ENCODE data around the gene PRKN. TPM values are rescaled to one million over a fixed set of nuclear protein-coding genes. Genes with fewer than 3 reads are reported as not detected.

The PRKN gene
- total and polyA plus RNA-seq, 2 experiments from 2014 or later: 1.2 to 2.3 TPM

GRCh38 chr6:161636882-161637430 is 1090.6 kb downstream of the PRKN start:
- Histone ChIP-seq H3K4me1 (ENCODE audit: insufficient read depth) (peaks cover 7% of the 10 kb centered on the region; the same call in 1 of the 2 replicates), H4K20me1 (ENCODE audit: insufficient read depth) (no peaks in the 10 kb centered on the region), H3K79me2 (ENCODE audit: insufficient read depth) (no peaks in the 10 kb centered on the region), H3K27me3 (replicated peaks; ENCODE audit: insufficient read depth) (no peaks in the 10 kb centered on the region), H3K9me3 (ENCODE audit: low read depth) (no peaks in the 10 kb centered on the region), H3K9me2 (ENCODE audit: insufficient read depth) (no peaks in the 10 kb centered on the region), H3K4me3 (no peak overlapping the region), H3K4me2 (ENCODE audit: unreplicated experiment) (no peak overlapping the region), H2AFZ (no peak overlapping the region), H3K36me3 (ENCODE audit: low read depth) (no peaks in the 10 kb centered on the region), H3F3A (ENCODE audit: insufficient read depth) (peaks cover 7% of the 10 kb centered on the region; the same call in 1 of the 2 replicates), H3K9ac (no peak overlapping the region), H3K27ac (no peak overlapping the region)
- TF ChIP-seq EZH2phosphoT487 (IDR thresholded peaks at IDR 0.05; ENCODE audit: insufficient read depth, low read depth) (no peak), EZH2 (IDR thresholded peaks at IDR 0.05; ENCODE audit: insufficient read depth, poor library complexity, severe bottlenecking) (no peak)
- no peak for DNase-seq
- in situ Hi-C loops (cut with MboI): no loop called here
- 74 to 75% methylated on average over 6 of the region's 6 CpGs for WGBS, 2 experiments (ENCODE audit: low coverage in 1 of 2, low lambda C conversion rate in 2 of 2, missing lambda C conversion rate in 2 of 2)

- Histone ChIP-seq H3K9me3 (ENCODE audit: low read depth) (no peaks in the 10 kb centered on the region), H3K79me2 (ENCODE audit: insufficient read depth) (no peaks in the 10 kb centered on the region), H4K20me1 (ENCODE audit: insufficient read depth) (no peaks in the 10 kb centered on the region), H3K4me3 (no peak overlapping the region), H3F3A (ENCODE audit: insufficient read depth) (peaks cover 16% of the 10 kb centered on the region), H3K27ac (no peak overlapping the region), H3K4me2 (ENCODE audit: unreplicated experiment) (no peak overlapping the region), H3K36me3 (ENCODE audit: low read depth) (no peaks in the 10 kb centered on the region), H3K27me3 (replicated peaks; ENCODE audit: insufficient read depth) (no peaks in the 10 kb centered on the region), H3K4me1 (ENCODE audit: insufficient read depth) (peaks cover 17% of the 10 kb centered on the region), H3K9me2 (ENCODE audit: insufficient read depth) (no peaks in the 10 kb centered on the region), H2AFZ (no peak overlapping the region), H3K9ac (no peak overlapping the region)
- in situ Hi-C loops (cut with MboI): no loop called here
- 69 to 70% methylated on average over 6 of the region's 6 CpGs for WGBS, 2 experiments (ENCODE audit: low coverage in 1 of 2, low lambda C conversion rate in 2 of 2, missing lambda C conversion rate in 2 of 2)
- TF ChIP-seq EZH2phosphoT487 (IDR thresholded peaks at IDR 0.05; ENCODE audit: insufficient read depth, low read depth): no peak
- no peak for DNase-seq
These were observed 1091.6 kb downstream of the PRKN start for GRCh38 chr6:161635975-161636374.

- Histone ChIP-seq H4K20me1 (ENCODE audit: insufficient read depth) (no peaks in the 10 kb centered on the region), H3K4me3 (no peak overlapping the region), H3K4me2 (ENCODE audit: unreplicated experiment) (no peak overlapping the region), H2AFZ (no peak overlapping the region), H3K79me2 (ENCODE audit: insufficient read depth) (no peaks in the 10 kb centered on the region), H3K9ac (no peak overlapping the region), H3K27ac (no peak overlapping the region), H3K9me2 (ENCODE audit: insufficient read depth) (no peaks in the 10 kb centered on the region), H3F3A (ENCODE audit: insufficient read depth) (peaks cover 22% of the 10 kb centered on the region), H3K27me3 (replicated peaks; ENCODE audit: insufficient read depth) (no peaks in the 10 kb centered on the region), H3K4me1 (ENCODE audit: insufficient read depth) (peaks cover 24% of the 10 kb centered on the region), H3K9me3 (ENCODE audit: low read depth) (no peaks in the 10 kb centered on the region), H3K36me3 (ENCODE audit: low read depth) (no peaks in the 10 kb centered on the region)
- TF ChIP-seq EZH2phosphoT487 (IDR thresholded peaks at IDR 0.05; ENCODE audit: insufficient read depth, low read depth): no peak
- TF ChIP-seq EZH2 (IDR thresholded peaks at IDR 0.05; ENCODE audit: insufficient read depth, poor library complexity, severe bottlenecking): no peak
- in situ Hi-C loops (cut with MboI): no loop called here
- 94 to 98% methylated on average over 8 of the region's 8 CpGs for WGBS, 2 experiments (ENCODE audit: low coverage in 1 of 2, low lambda C conversion rate in 2 of 2, missing lambda C conversion rate in 2 of 2)
- DNase-seq: no peak
These were observed 1092.7 kb downstream of the PRKN start for GRCh38 chr6:161634916-161635315.

DNA sequence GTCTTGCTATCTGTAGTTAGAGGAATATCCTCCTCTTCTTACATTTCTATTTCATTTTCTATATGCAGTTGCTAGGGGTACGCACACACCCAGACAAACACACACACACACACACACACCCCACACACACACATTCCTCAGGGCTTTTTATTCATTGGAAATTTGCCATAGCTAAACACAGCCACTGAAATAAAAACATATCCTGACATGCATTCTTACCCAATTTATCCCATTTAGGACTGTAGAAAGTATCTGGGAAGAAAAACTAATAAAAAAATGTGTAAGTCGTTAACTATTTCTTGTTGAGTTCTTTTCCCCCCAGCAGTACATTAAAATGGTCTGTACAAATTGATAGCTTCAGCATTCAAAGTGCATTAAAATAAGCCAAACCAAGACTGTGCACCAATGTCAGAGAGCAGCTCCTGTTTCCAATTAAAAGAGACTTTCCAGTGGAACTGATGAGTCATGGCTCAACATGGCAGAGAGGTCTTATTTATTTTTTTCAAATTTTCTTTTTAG is 1095.8 kb downstream of the PRKN start:
- in situ Hi-C loops (cut with MboI): no loop called here
- peak overlapping the region; percentile 49 for H3K9ac ChIP-seq
- H2AFZ ChIP-seq: peak overlapping the region; percentile 52
- peak overlapping the region; percentile 33; the same call in 1 of the 2 replicates for H3K4me3 ChIP-seq
- H3F3A ChIP-seq (ENCODE audit: insufficient read depth): peaks cover 22% of the 10 kb centered on the region
- peak; percentile 90 for DNase-seq
- no peaks in the 10 kb centered on the region for H3K9me2 ChIP-seq (ENCODE audit: insufficient read depth)
- H3K27me3 ChIP-seq (replicated peaks; ENCODE audit: insufficient read depth): no peaks in the 10 kb centered on the region
- peak overlapping the region; percentile 83 for H3K27ac ChIP-seq
- peaks cover 24% of the 10 kb centered on the region for H3K4me1 ChIP-seq (ENCODE audit: insufficient read depth)
- TF ChIP-seq EZH2 (IDR thresholded peaks at IDR 0.05; ENCODE audit: insufficient read depth, poor library complexity, severe bottlenecking) (no peak), EZH2phosphoT487 (IDR thresholded peaks at IDR 0.05; ENCODE audit: insufficient read depth, low read depth) (0 out of 2 replicates have a peak, but pooled peaks have one; percentile 43)
- WGBS, 2 experiments (ENCODE audit: low coverage in 1 of 2, low lambda C conversion rate in 2 of 2, missing lambda C conversion rate in 2 of 2): 3% methylated on average over 2 of the region's 2 CpGs
- peak overlapping the region; percentile 65 for H3K4me2 ChIP-seq (ENCODE audit: unreplicated experiment)
- H4K20me1 ChIP-seq (ENCODE audit: insufficient read depth): no peaks in the 10 kb centered on the region
- no peaks in the 10 kb centered on the region for H3K36me3 ChIP-seq (ENCODE audit: low read depth)
- H3K79me2 ChIP-seq (ENCODE audit: insufficient read depth): no peaks in the 10 kb centered on the region
- H3K9me3 ChIP-seq (ENCODE audit: low read depth): no peaks in the 10 kb centered on the region
